ENCODE results near the gene OTUD7B.
"Not testable (repeated sequence)": the region's sequence is repeated elsewhere in the genome, so short reads cannot be mapped to it uniquely, and the experiment has no call there.

OTUD7B gene

DNA sequence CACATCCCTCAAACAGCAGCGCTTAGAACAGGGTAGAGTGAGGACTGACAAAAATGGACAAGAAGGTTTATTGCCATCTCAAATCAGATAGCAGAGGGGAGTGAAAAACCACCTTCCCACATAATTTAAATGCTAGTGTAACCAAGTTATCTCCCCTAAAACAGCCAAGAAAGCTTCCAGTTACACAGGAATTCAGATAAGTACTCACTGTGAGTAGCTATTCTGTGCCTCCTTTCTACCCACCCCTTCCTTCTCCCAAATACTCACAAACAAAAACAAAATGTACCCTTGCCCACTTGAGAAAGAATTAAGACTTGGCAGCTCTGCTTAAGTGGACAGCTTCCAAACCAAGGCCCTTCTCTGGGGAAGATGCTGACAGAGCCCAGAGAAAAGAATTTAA lies 9.1 kb downstream of the OTUD7B start:
- DNase-seq: no peak

DNA sequence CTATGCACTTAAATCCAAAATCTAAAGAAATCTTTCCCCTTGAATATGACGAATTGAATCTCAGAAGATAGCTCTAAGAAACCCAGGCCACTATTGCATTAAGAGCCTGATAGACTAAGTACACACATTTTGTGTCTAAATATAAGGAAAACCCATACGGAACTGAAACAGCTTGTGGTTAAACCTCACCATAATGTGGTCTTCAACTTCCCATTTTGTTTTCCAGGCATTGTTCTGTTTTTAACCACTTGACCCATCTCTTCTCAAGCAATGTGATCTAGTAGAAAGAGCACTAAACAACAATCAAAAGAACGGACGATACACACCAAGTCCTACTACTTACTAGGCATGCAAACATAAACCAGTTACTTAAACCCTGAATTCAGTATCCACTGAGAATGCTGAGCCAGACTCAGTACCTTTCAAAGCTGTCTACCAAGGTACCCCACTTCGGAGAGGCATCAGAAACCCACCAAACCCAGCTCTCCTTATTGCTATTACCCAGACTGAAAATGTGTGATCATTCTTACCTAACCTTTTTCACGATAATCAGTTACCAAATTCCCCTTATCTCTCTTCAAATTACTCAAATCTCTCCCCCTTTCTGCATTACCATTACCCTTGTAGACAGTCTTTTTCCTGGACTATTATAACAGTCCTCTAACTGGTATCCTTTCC lies 12.8 kb downstream of the OTUD7B start:
- no peak for DNase-seq

DNA sequence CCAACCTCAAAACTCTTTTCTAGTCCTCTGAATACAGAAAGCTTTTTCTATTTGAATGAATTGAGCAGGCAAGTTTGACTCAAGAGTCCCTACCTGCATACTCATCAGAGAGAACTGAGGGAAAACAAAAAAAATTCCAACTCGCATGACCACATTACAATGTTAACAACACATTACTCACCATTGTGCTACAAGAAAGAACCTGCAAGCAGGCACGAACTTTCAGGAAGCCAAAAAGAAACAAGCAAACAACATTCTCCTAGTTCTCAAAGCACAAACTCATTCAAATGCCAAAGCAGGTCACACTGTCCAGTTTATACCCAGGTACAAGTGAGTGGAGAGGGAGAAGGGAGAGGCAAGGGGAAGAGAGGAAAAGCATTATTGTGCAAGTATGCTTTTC lies 14.6 kb downstream of the OTUD7B start:
- peak; percentile 51 for DNase-seq

DNA sequence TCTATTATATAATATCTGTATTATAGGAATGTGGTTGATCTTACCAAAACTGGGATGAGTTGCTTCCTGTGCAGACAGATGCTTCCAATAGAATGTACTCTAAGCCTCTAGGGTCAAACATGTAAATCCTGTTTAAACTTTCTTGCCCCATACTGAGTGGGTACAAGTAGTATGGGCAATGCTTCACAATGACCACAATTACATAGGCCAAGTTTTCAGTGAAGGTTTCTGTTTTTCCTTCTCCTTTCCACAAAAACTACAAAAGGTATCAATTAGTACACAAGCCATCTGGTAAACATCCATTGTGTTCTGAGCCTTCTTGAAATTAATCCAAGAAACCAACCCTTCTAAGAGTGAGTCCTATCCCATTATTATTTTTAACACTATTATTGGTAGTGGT lies 16.8 kb downstream of the OTUD7B start:
- no peak for DNase-seq

DNA sequence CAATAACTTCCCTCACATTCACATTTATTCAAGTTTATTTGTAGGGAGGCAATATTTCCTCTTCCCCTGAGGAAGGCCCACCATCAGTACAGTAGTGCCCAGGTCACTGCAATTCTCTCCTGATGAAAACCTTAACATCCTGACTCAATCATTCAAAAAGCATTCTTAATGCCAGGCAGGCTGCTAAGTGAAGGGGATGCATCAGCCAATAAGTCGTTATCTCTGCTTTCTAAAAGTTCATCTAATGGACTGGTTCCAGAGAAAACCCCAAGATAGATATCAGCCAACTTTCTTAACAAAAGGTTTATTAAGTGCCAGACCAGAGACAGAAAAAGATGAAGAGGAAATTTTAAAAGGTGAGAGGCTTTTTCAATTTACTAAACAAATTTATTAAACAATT lies 17.3 kb downstream of the OTUD7B start:
- no peak for DNase-seq

DNA sequence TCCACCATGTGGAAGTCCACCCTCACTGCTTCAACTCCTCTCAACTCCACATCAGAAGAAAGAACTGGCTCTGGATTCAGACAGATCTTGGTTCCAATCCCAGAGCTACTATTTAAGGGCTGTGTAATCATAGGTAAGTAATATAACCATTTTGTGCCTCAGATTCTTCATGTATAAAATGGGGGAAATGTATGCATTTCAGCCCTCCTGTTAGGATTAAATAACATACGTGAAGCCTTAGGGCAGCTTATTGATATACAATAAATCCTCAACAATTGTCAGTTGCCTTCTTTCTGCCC lies 23.3 kb downstream of the OTUD7B start:
- DNase-seq: no peak

DNA sequence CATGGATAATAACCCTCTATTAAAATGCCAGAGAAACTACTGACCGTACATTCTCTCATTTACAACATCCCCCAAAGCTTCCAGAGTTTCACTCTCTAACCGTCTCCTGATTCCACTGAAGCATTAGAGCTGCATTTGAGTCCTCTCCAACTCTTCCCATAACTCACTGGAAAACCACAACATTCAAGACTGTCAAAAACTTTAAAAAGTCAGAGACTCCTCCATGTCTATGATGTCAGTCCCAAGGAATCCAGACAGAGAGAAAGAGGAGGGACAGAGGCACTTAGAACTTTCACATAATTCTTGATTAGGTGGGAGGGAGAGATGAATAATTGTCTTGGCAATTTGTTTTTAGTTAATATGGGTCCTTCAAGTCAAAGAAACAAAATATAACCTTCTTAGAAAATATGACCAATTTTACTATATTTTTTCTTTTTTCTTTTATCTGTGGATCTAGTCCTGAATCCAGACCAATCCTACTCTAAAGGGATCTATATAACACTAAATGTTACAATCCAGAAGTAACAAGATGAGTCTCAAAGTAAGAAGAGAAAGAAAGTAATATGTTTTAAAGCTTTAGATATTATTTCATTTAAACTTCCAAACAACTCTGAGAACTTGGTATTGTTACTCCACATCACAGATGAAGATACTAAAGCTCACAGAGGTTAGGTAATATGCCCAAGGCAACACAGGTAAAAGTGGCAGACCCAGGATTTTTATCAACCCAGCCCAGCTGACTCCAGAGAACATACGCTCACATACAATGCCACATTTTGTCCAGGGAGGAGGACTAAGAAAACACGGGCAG lies 23.8 kb downstream of the OTUD7B start:
- DNase-seq: peak; percentile 76

DNA sequence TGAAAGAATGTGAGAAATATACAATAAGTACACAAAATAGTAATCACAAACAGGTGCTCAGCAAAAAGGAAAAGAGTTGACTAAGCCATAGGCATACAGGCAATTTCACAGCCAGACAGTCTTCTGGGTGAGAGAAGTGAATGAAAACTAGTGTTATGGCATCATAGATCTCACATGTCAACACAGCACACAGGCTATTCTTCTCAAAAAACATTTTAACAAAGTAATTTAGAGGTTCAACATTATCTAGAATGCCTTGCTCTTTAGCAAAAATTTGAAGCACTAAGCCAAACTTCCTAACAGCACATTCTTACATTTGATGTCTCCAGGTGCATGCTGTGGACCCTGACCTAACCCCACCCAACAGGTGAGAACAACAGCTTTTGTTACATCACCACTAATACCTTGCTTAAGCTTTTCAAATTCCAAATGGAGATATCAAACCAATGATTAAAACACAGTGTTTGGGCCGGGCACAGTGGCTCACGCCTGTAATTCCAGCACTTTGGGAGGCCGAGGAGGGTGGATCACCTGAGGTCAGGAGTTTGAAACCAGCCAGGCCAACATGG lies 30.5 kb downstream of the OTUD7B start:
- DNase-seq: no peak

DNA sequence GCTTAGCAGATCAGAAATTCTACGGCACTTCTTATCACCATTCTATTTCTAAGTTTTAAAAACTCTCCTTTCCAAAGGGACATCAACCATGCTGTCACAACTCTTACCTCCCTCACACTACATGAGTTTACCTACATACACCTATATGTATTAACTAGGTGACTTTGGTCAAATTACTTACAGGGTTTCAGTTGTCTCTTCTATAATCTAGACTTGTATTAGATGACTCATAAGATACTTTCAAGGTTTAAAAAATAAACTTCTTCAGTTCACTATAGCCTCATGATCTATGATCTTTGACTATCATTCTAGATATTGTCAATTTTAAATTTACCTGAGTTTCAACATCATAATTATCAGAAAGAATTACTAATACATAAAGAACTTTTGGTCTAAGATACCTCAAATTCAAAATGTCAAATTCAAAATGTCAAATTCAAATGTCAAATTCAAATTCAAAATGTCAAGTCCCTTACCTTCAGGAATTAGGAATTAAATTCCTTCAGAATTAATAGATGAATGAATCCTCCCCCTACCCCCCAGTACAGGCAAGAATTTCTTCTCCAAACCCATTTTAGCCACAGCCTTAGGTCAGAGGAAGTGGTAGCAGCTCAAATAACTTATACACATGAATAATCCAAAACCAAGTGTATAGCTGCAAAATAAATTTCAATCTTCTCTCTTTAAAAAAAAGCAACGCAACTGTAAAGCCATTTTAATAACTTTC lies 31.1 kb downstream of the OTUD7B start:
- no peak for DNase-seq

DNA sequence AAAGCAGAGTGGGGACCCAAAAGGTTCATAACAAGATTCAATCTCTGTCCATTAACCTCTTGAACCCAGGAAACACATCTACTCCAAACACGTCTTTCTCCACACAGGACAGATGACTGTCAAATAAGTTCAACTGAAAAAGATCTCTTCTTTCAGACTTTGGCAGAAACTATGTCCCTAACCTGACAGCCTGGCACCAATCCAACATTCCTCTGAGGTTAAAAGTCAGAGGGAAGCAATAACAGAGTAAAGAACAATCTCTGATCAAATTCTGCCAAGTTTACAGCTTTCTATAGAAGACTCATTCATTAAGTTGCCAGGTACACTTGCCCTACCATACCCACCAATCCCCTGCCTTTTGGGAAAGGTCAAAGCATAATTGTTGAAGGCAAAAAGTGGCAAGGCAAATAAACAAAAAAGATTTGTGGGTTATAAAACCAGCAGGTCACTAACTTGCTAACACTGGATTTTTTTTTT lies 31.9 kb downstream of the OTUD7B start:
- DNase-seq: no peak

DNA sequence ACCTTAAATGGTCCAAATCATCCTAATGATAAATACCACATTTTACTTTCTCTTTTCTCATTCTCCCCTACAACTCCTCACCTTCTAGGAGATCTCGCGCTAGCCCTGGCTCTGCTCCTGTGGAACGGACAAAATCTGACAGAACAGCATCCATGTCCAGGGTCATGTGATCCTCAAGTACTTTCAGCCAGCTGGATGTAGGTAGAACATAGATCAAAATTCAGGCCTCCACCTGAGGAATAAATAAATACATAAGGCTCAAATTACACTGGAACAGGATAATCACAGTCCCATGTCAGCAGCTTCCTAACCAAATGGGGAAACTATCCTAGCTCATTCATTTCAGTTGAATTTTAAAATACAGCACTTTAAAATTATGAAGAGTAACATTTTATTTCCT lies 33.2 kb downstream of the OTUD7B start:
- DNase-seq: no peak

DNA sequence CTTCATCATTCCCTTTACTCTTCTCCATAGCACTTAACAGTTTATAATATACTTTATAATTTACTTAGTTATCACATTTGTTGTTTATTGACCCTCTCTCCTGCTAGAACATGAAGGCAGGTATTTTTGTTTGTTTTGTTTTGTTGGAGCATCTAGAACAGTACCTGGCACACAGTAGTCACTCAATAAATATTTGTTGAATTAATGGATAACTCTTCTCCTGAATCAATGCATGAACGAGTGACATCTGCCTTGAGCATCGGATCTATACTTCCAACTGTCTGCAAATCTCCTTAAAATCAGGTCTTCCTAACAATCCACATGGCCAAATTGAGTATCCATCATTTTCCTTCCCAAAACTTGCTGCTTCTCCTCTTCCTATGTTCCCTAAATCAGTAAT lies 38.0 kb downstream of the OTUD7B start:
- no peak for DNase-seq

DNA sequence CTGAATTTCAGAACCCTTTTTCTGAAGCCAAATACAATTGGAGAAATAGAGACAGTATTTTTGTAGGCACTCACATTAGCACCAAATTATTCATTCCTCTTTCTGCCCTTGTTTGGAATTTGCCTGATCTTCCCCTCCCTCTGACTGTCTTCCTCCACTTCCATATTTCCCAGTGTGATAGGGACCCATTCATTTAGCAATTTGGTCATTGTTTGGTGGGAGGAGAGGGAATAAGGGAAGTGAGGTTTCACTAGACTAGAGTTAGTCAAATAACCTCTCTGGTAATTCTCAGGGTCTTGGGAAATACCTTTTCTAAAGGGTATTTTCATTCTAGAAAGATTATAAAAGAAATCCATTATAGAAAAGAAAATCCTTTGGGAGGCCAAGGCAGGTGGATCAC lies 42.9 kb downstream of the OTUD7B start:
- no peak for DNase-seq

DNA sequence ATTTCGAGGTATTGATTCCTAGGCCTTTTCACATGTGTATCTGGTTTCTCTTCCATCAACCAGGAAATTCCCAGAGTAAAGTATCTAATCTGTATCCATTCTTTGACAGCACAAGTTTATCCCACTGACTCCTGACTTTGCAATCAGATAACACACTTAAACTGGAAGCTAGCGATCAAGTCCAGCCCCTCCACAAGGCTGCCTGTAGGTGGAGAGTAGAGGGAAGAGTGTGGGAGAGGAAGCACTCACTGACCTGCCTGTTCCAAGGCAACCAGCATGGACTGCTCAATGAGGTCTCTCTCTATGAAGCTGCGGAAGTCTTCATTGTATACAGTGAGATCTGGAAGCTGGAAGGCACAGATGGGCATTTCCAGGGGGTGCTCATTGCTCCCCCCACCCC lies 43.5 kb downstream of the OTUD7B start:
- no peak for DNase-seq

DNA sequence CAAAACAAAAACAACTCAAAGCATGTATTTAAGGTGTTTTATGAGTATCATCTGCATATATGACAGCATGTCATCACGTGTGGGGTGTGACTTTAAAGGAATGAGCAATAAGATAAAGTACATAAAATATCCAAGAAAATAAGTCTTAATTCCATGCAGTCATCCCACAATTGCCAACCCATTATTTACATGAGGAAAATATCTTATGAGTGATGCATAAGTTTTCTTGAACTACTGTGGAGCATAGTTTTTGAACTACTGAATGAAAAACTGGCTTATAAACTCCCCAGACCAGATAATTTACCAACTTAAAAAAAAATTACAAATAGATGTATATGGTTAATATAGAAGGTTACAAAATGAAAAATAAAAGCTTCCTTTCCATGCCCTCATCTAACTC lies 44.1 kb downstream of the OTUD7B start:
- DNase-seq: peak; percentile 10

DNA sequence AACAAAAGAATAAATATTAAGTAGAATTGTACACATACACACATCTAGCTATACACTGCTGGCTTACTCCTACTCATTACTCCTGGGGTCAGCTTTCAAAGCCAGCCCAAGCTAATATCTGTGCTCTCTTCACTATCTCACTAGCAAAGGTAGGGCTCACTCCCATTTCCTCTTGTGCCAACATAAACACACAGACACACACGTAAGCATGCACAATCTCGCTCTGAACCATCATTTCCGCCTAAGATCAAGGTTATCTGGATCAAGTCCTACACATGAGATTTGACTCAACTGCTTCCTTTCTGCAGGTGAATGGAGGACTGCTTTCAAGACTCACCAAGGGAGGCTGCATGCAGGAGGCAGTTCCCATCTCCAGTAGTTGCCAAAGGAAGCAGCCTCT lies 45.1 kb downstream of the OTUD7B start:
- no peak for DNase-seq

DNA sequence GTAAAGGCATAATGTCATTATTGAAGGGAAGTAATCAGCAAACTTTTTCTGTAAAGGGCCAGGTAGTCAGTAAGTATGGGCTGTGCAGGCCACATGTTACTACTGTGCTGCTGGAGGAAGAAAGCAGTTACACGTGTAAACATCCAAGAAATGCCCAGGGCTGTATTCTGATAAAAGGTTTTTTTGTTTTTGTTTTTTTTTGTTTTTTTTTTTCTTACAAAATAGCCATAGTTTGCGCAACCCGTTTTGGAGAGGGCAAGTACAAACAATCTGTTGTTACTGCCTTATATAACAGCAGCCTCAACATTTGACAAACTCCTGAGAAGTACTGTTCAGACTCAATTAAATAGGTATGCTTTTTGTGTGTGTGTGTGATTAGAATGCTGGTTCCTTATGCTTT lies 47.2 kb downstream of the OTUD7B start:
- DNase-seq: no peak

DNA sequence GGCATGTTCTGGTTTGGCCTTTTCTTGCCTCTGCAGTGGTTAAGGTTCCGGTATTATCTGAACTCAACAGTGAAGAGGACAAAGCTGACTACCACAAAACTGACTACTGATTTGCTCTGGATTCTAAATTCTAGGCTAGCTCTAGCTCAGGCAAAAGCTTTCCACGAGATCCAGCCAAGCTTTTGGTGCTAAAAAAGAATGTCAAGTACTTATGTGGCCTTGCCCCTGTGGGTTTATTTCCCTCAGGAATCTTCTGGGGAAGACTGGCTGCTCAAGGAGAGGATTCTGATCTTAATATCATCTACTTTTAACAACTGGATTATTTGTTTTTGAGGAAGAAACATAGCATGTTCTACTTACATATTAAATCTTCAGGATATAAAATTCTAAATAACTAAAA lies 47.8 kb downstream of the OTUD7B start:
- DNase-seq: no peak

DNA sequence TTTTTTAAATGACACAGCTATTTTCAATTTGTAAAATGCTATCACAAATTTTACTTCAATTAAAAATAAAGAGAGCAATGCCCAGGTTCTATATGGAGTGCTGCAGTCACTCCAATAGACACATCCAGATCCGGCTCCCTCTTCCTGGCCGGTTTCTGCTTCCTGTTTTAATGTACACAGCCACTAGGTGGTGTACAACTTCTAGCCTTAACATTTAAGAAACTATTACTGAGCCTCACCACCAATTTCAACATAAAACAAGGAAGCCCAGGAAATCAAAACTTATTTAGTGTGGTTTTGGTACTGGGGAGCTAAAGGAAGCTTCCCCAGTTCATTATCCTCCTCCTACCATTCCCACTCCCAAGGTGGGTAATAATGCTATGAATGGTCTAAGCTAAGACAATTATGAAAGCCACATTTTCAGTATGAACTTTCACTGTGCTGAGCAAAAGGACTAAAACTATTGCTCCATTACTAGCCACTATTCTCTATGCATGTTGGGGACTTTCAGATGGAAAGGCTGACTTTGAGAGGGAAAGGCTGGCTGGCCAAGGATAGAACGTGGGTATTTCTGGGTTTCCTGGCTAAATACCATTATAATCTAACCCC lies 48.4 kb downstream of the OTUD7B start:
- DNase-seq: peak; percentile 77

DNA sequence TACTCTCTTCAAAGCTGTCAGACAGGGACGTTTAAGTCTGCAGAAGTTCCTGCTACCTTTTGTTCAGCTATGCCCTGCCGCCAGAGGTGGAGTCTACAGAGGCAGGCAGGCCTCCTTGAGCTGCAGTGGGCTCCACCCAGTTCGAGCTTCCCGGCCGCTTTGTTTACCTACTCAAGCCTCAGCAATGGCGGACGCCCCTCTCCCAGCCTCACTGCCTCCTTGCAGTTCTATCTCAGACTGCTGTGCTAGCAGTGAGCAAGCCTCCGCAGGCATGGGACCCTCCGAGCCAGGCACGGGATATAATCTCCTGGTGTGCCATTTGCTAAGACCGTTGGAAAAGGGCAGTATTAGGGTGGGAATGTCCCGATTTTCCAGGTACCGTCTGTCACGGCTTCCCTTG lies 53.0 kb downstream of the OTUD7B start:
- DNase-seq: not testable (repeated sequence)

DNA sequence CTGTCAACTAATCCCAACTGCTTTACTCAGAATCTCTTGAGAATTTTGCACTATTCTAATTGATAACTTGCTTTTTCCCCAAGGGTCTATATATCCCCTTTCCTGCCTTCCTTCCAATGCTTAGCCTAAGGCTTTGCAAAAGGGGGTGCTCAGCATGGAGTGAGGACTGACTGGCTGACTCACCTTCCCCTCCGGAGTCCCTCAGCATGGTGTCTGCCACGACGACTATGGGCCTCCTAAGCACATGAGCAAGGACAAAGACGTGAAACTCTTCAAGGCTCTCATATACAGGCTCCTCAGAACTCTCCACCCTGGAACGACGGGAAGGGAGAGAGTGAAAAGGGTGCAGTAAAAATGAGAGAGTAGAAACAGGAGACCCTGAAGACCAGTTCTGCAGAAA lies 60.6 kb downstream of the OTUD7B start:
- no peak for DNase-seq

DNA sequence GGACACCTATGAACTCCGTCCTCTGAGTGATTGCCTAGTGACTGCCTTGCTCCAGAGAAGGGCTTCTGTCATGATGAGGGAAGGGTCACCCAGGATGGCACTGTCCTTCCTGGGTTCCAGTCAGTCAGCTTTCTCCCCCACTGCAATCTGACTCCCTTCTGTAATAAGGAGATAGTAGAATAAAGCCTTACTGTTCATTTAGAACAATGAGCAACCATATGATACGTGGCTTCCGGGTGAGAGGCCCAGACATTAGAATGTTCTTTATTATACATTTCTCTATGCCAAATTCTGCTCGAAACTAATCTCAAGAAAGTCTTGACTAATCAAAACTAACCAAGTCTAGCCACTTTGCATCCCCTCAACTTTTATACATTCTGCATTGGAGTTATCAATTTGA lies 65.3 kb downstream of the OTUD7B start:
- no peak for DNase-seq

DNA sequence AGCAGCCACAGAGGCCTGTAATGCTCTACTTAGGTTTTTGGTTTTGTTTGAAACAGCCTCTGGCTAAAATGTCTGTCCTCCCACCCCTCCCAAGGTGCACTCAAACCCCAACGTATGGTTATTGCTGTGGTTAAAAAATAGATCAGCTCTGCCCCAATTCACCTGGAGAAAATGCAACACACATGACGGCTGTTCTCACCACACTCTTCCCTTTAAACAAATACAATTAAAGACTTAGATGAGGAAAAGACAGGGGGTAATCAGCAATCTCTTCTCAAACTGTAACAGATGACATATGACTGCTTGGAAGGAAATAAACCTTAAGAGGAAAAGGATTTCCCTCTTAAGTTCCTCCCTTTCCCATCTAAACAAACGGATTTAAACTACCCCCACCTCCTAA lies 67.6 kb downstream of the OTUD7B start:
- no peak for DNase-seq

All from HCEC 1CT (cell line).